CD8-positive, alpha-beta memory T cell (primary cell): Measurements from ENCODE around the gene FSD1L. TPM values are rescaled to one million over a fixed set of nuclear protein-coding genes. Genes with fewer than 3 reads are reported as not detected.
A peak's percentile ranks its signal among the peaks of the same experiment; 100 is the strongest.
"Not testable (repeated sequence)": the region's sequence is repeated elsewhere in the genome, so short reads cannot be mapped to it uniquely, and the experiment has no call there.

Experiments
- CTCF ChIA-PET: fragments of 350-600 bp; sonication (Branson Sonifier 250); formaldehyde crosslinking; loops from one replicate; lab custom pipeline; 2021; ENCODE audit warnings: antibody characterized with exemption; lab: Charles Lee
- POLR2A ChIA-PET: fragments of 350-600 bp; sonication (Branson Sonifier 250); formaldehyde crosslinking; loops from one replicate; lab custom pipeline; 2021; ENCODE audit warnings: antibody characterized with exemption; lab: Charles Lee
- DNase-seq, 5 donors: peaks; one replicate each; pipeline versions ENCODE4 v3.0.0 to v3.0.0-alpha.2; 2020 to 2022; ENCODE audit warnings: mixed read lengths in 1 of 5
- H3K27ac ChIP-seq: one replicate; pipeline ENCODE4 v1.7.0; 2013; ENCODE audit warnings: low read depth, mild to moderate bottlenecking, low read length, moderate library complexity
- H3K27me3 ChIP-seq: 2 replicates; pipeline ENCODE4 v1.7.0; 2013; ENCODE audit warnings: low read length, mild to moderate bottlenecking; ENCODE audit not compliant: insufficient read depth, poor library complexity, severe bottlenecking
- H3K36me3 ChIP-seq: 2 replicates; pipeline ENCODE4 v1.7.0; 2013; ENCODE audit warnings: mild to moderate bottlenecking, low read length, moderate library complexity; ENCODE audit not compliant: insufficient read depth
- H3K4me1 ChIP-seq: 2 replicates; pipeline ENCODE4 v1.7.0; 2013; ENCODE audit warnings: mild to moderate bottlenecking, low read length, moderate library complexity; ENCODE audit not compliant: insufficient read depth
- H3K4me3 ChIP-seq: 2 replicates; pipeline ENCODE4 v1.7.0; 2013; ENCODE audit warnings: mild to moderate bottlenecking, low read length
- H3K9me3 ChIP-seq: 2 replicates; pipeline ENCODE4 v1.7.0; 2013; ENCODE audit warnings: mild to moderate bottlenecking, low read length
- H3K27ac Mint-ChIP-seq, 8 donors: one replicate each; pipeline ENCODE4 v1.8.0; 2020 to 2021; ENCODE audit warnings: mixed read lengths in 8 of 8, mild to moderate bottlenecking in 6 of 8, inconsistent platforms in 3 of 8, moderate library complexity in 3 of 8
- H3K27me3 Mint-ChIP-seq, 2 donors: one replicate each; pipeline ENCODE4 v1.8.0; 2020 to 2021; ENCODE audit warnings: mixed read lengths in 2 of 2, mild to moderate bottlenecking in 1 of 2, moderate library complexity in 1 of 2
- H3K36me3 Mint-ChIP-seq, 3 donors: one replicate each; pipeline ENCODE4 v1.8.0; 2020 to 2021; ENCODE audit warnings: mixed read lengths in 3 of 3, inconsistent platforms in 1 of 3, mild to moderate bottlenecking in 1 of 3
- H3K4me1 Mint-ChIP-seq, 3 donors: one replicate each; pipeline ENCODE4 v1.8.0; 2020 to 2021; ENCODE audit warnings: mixed read lengths in 3 of 3, inconsistent platforms in 1 of 3, mild to moderate bottlenecking in 1 of 3
- H3K4me3 Mint-ChIP-seq, 7 donors: one replicate each; pipeline ENCODE4 v1.8.0; 2020 to 2021; ENCODE audit warnings: mixed read lengths in 7 of 7, mild to moderate bottlenecking in 6 of 7, moderate library complexity in 4 of 7, inconsistent platforms in 2 of 7
- H3K9me3 Mint-ChIP-seq, 5 donors: one replicate each; pipeline ENCODE4 v1.8.0; 2020 to 2022; ENCODE audit warnings: mixed read lengths in 5 of 5, mild to moderate bottlenecking in 3 of 5, moderate library complexity in 2 of 5, inconsistent platforms in 1 of 5
- polyA plus RNA-seq: library from polyadenylated mRNA; unstranded; fragments of 300-500 nt; fragmentation: Illumina TruSeq; gene quantifications from one replicate; pipeline ENCODE4 v1.2.3, GENCODE V29; 2021
- total RNA-seq, 2 experiments: library from RNA; stranded (reverse); gene quantifications; one replicate each; pipeline ENCODE4 v1.2.3, GENCODE V29; 2021

Gene FSD1L
- total and polyA plus RNA-seq, 3 experiments from 2014 or later: 0.53 to 4.3 (median 3.8) TPM

- peaks cover 0 to 4% (median 1%) of the 10 kb centered on the region in 3 donors for H3K36me3 Mint-ChIP-seq
- POLR2A ChIA-PET: no interaction called here
- H3K4me1 Mint-ChIP-seq: no peaks in the 10 kb centered on the region
- no peak for DNase-seq
- Histone ChIP-seq H3K27ac (no peak overlapping the region), H3K36me3 (no peaks in the 10 kb centered on the region), H3K27me3 (no peaks in the 10 kb centered on the region), H3K4me3 (no peak overlapping the region), H3K4me1 (no peaks in the 10 kb centered on the region), H3K9me3 (no peaks in the 10 kb centered on the region)
- H3K9me3 Mint-ChIP-seq: peaks cover 0 to 1% (median 0%) of the 10 kb centered on the region in 5 donors
- CTCF ChIA-PET: no interaction called here
- no peak overlapping the region for H3K4me3 Mint-ChIP-seq
- no peak overlapping the region for H3K27ac Mint-ChIP-seq
- peaks cover 0 to 8% of the 10 kb centered on the region in 2 donors for H3K27me3 Mint-ChIP-seq
These were observed 68.1 kb downstream of the FSD1L start for GRCh38 chr9:105515811-105516413.

DNA sequence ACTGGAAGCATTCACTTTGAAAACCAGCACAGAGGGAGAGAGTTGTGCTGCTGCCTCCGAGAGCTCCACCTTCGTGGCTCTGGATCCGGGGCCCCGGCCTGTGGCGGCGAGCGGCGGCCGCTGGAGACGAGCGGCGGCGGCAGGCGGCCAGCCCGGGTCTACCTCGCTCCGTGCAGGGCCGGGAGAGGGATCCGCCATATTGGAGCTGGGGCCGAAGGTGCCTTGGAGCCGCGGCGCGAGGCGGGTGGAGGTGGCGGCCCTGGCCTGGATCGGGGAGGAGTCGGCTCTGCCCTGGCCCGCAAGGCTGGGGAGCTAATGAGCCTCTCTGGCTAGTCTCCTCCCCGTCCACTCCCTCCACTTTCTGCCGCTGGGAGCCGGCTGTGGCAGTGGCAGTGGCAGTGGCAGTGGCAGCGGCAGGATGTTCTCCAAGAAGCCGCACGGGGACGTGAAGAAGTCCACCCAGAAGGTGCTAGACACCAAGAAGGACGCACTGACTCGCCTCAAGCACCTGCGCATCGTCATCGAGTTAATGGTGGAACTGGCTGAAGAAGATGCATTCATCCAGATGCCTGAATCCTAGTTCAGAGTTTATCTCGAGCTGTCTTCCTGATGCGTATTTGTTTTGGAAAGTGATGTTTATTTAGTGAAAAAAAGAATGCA, 72.0 kb downstream of the FSD1L start:
- H3K36me3 ChIP-seq, H3K27me3 Mint-ChIP-seq, H3K9me3 Mint-ChIP-seq, H3K4me1 ChIP-seq, H3K9me3 ChIP-seq, H3K4me1 Mint-ChIP-seq, POLR2A ChIA-PET, H3K27ac ChIP-seq, H3K27ac Mint-ChIP-seq, CTCF ChIA-PET, H3K36me3 Mint-ChIP-seq, H3K27me3 ChIP-seq, H3K4me3 ChIP-seq, H3K4me3 Mint-ChIP-seq: not testable (repeated sequence)
- peak in 4 of 5 donors; percentile 16 to 53 (median 34) for DNase-seq

GRCh38 chr9:105520992-105521391, 73.2 kb downstream of the FSD1L start:
- H3K4me1 ChIP-seq, H3K4me3 Mint-ChIP-seq, H3K4me1 Mint-ChIP-seq, H3K36me3 ChIP-seq, H3K9me3 Mint-ChIP-seq, H3K4me3 ChIP-seq, H3K9me3 ChIP-seq, H3K27ac Mint-ChIP-seq, CTCF ChIA-PET, H3K27me3 ChIP-seq, H3K27ac ChIP-seq, H3K27me3 Mint-ChIP-seq, H3K36me3 Mint-ChIP-seq, DNase-seq, POLR2A ChIA-PET: not testable (repeated sequence)

GRCh38 chr9:105522618-105523385, 75.0 kb downstream of the FSD1L start:
- H3K4me3 Mint-ChIP-seq, H3K36me3 ChIP-seq, POLR2A ChIA-PET, H3K4me3 ChIP-seq, H3K9me3 Mint-ChIP-seq, H3K36me3 Mint-ChIP-seq, H3K27ac ChIP-seq, H3K27me3 Mint-ChIP-seq, H3K4me1 ChIP-seq, DNase-seq, H3K4me1 Mint-ChIP-seq, CTCF ChIA-PET, H3K27ac Mint-ChIP-seq, H3K27me3 ChIP-seq, H3K9me3 ChIP-seq: not testable (repeated sequence)

DNA sequence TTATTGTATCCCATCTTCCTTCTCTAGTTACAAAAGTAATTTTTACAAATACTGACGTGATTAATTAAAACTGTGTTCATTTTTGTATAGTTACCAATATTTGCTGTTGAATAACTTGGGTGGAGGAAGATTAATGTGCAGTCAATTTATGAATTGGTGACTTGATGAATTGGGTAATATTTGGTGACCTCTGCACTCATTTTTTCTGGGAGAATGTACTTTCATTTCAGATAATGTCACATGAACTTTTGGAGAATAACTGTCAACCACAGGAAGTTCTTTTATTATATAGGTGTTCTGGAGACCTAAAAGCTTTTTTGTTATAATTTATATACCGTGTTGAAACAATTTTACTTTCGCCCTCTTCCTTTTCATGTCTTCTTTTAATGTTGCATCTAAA, 83.7 kb downstream of the FSD1L start:
- H3K4me3 ChIP-seq: no peak overlapping the region
- peaks cover 0 to 9% (median 0%) of the 10 kb centered on the region in 3 donors for H3K36me3 Mint-ChIP-seq
- no peak overlapping the region for H3K27ac ChIP-seq
- peaks cover 0 to 5% (median 0%) of the 10 kb centered on the region in 5 donors for H3K9me3 Mint-ChIP-seq
- CTCF ChIA-PET: no interaction called here
- POLR2A ChIA-PET: interaction anchor here (0.6 kb wide), 1 partner anchor 403 kb away, joined by 4 read pairs; no protein-coding TSS in a partner anchor
- H3K4me1 Mint-ChIP-seq: peaks cover 6 to 30% (median 22%) of the 10 kb centered on the region in 3 donors
- no peaks in the 10 kb centered on the region for H3K4me1 ChIP-seq
- no peaks in the 10 kb centered on the region for H3K27me3 Mint-ChIP-seq
- H3K27me3 ChIP-seq: no peaks in the 10 kb centered on the region
- peak overlapping the region in 6 of 8 donors; percentile 22 to 78 (median 42) for H3K27ac Mint-ChIP-seq
- H3K9me3 ChIP-seq: no peaks in the 10 kb centered on the region
- H3K4me3 Mint-ChIP-seq: peak overlapping the region in 4 of 7 donors; percentile 10 to 49 (median 36)
- no peaks in the 10 kb centered on the region for H3K36me3 ChIP-seq
- DNase-seq: no peak

- Histone ChIP-seq H3K4me3 (no peak overlapping the region), H3K27me3 (no peaks in the 10 kb centered on the region), H3K4me1 (no peaks in the 10 kb centered on the region), H3K9me3 (no peaks in the 10 kb centered on the region), H3K36me3 (no peaks in the 10 kb centered on the region), H3K27ac (no peak overlapping the region)
- ChIA-PET POLR2A (no interaction called here), CTCF (no interaction called here)
- Mint-ChIP-seq H3K9me3 (no peaks in the 10 kb centered on the region), H3K4me3 (no peak overlapping the region), H3K27me3 (peaks cover 0 to 1% of the 10 kb centered on the region in 2 donors), H3K36me3 (no peaks in the 10 kb centered on the region), H3K4me1 (peaks cover 6 to 16% (median 16%) of the 10 kb centered on the region in 3 donors), H3K27ac (no peak overlapping the region)
- no peak for DNase-seq
These were observed 88.3 kb downstream of the FSD1L start for GRCh38 chr9:105535920-105536668.

GRCh38 chr9:105539452-105539851, 91.6 kb downstream of the FSD1L start:
- DNase-seq: no peak
- POLR2A ChIA-PET: no interaction called here

More at GRCh38 chr9:105539452-105539851, 91.6 kb downstream of the FSD1L start:
- Mint-ChIP-seq H3K4me1 (no peaks in the 10 kb centered on the region), H3K4me3 (no peak overlapping the region), H3K9me3 (no peaks in the 10 kb centered on the region), H3K27me3 (peaks cover 0 to 1% of the 10 kb centered on the region in 2 donors), H3K27ac (no peak overlapping the region), H3K36me3 (no peaks in the 10 kb centered on the region)
- Histone ChIP-seq H3K4me1 (no peaks in the 10 kb centered on the region), H3K36me3 (no peaks in the 10 kb centered on the region), H3K9me3 (no peaks in the 10 kb centered on the region), H3K27ac (no peak overlapping the region), H3K27me3 (no peaks in the 10 kb centered on the region), H3K4me3 (no peak overlapping the region)
- CTCF ChIA-PET: no interaction called here
